GM12865 (cell line): ENCODE results near the gene GPATCH8.
"Not testable (repeated sequence)": the region's sequence is repeated elsewhere in the genome, so short reads cannot be mapped to it uniquely, and the experiment has no call there.

Experiments used
- DNase-seq: peaks from one replicate; pipeline ENCODE4 v3.0.0; 2010; ENCODE audit warnings: low read depth
- H3K4me3 ChIP-seq: 2 replicates; pipeline ENCODE4 v1.5.1; 2011; ENCODE audit warnings: mild to moderate bottlenecking, low read depth, low read length, control low read depth
- CTCF ChIP-seq: IDR thresholded peaks from 2 replicates; pipeline ENCODE4 v1.5.1; 2011; ENCODE audit warnings: low read length, control low read depth, low read depth, inconsistent platforms; ENCODE audit not compliant: insufficient read depth; ENCODE audit errors: missing control alignments

GPATCH8 gene

GRCh38 chr17:44394833-44395232 is 108.4 kb downstream of the GPATCH8 start:
- no peak overlapping the region for H3K4me3 ChIP-seq
- no peak for TF ChIP-seq CTCF
- no peak for DNase-seq

GRCh38 chr17:44394112-44394511 is 109.1 kb downstream of the GPATCH8 start:
- H3K4me3 ChIP-seq, DNase-seq: not testable (repeated sequence)

GRCh38 chr17:44390250-44390870 is 112.8 kb downstream of the GPATCH8 start:
- no peak overlapping the region for H3K4me3 ChIP-seq
- TF ChIP-seq CTCF = no peak
- DNase-seq = no peak

GRCh38 chr17:44389723-44390202 is 113.4 kb downstream of the GPATCH8 start:
- DNase-seq = no peak
- TF ChIP-seq CTCF = no peak
- no peak overlapping the region for H3K4me3 ChIP-seq

GRCh38 chr17:44389281-44389680 is 113.9 kb downstream of the GPATCH8 start, which contains the start of gene ITGA2B:
TSS of gene ITGA2B (minus strand) at chr17:44389649. CDS start at chr17:44389473, 176 bp downstream.
- no peak for TF ChIP-seq CTCF
- DNase-seq = no peak
- H3K4me3 ChIP-seq = no peak within 1 kb of the TSS

- no peak for DNase-seq
- no peak for TF ChIP-seq CTCF
- no peak overlapping the region for H3K4me3 ChIP-seq
These were observed 115.4 kb downstream of the GPATCH8 start for GRCh38 chr17:44387804-44388203.

- no peak for TF ChIP-seq CTCF
- H3K4me3 ChIP-seq = no peak overlapping the region
- DNase-seq = no peak
These were observed 117.1 kb downstream of the GPATCH8 start for GRCh38 chr17:44386182-44386525.
